Lower leg skin (tissue), 4 donors: ENCODE results near the gene TRAPPC4. TPM values are rescaled to one million over a fixed set of nuclear protein-coding genes. Genes with fewer than 3 reads are reported as not detected.
A peak's percentile ranks its signal among the peaks of the same experiment; 100 is the strongest.
"Not testable (repeated sequence)": the region's sequence is repeated elsewhere in the genome, so short reads cannot be mapped to it uniquely, and the experiment has no call there.

Experiments
- DNase-seq, 2 donors: peaks; one replicate each; pipeline ENCODE4 v3.0.0-alpha.2; 2019; ENCODE audit warnings: low spot score in 2 of 2
- H3K4me3 ChIP-seq: fragments of 200-600 bp; sonication (generic); 2 replicates; pipeline ENCODE4 v1.5.1; 2017; ENCODE audit warnings: mild to moderate bottlenecking, low read depth; ENCODE audit not compliant: poor library complexity, severe bottlenecking
- POLR2A ChIP-seq, 2 donors: fragments of 450-650 bp; IDR thresholded peaks; one replicate each; pipeline ENCODE4 v1.6.1; 2016 to 2017; ENCODE audit warnings: antibody characterized with exemption in 2 of 2, mild to moderate bottlenecking in 1 of 2, moderate library complexity in 1 of 2
- WGBS, 2 donors: methylation state at CpG; one replicate each; pipeline ENCODE4 v1.1.5; 2018; 5-methylcytosine and 5-hydroxymethylcytosine counted together
- intact Hi-C: fragments of 100-400 bp; cut with DNase I; formaldehyde crosslinking; loops from one replicate; pipeline ENCODE4 v1.15.0; 2023; ENCODE audit warnings: low total_unique reads
- total RNA-seq, 4 donors: library from RNA; depleted of rRNA; stranded (reverse); fragments of >200 nt; gene quantifications; one replicate each; pipeline ENCODE4 v1.1.0, GENCODE V29; 2016
- TF ChIP-seq, protein P1 (sequence below), 3 donors: fragments of 450-650 bp; IDR thresholded peaks; one replicate each; pipeline ENCODE4 v1.5.1; 2016; ENCODE audit warnings: antibody characterized with exemption in 3 of 3, mild to moderate bottlenecking in 3 of 3, moderate library complexity in 2 of 3

Gene TRAPPC4
- total RNA-seq, 4 donors from 2014 or later: 40.3 to 53.4 (median 52.2) TPM

DNA sequence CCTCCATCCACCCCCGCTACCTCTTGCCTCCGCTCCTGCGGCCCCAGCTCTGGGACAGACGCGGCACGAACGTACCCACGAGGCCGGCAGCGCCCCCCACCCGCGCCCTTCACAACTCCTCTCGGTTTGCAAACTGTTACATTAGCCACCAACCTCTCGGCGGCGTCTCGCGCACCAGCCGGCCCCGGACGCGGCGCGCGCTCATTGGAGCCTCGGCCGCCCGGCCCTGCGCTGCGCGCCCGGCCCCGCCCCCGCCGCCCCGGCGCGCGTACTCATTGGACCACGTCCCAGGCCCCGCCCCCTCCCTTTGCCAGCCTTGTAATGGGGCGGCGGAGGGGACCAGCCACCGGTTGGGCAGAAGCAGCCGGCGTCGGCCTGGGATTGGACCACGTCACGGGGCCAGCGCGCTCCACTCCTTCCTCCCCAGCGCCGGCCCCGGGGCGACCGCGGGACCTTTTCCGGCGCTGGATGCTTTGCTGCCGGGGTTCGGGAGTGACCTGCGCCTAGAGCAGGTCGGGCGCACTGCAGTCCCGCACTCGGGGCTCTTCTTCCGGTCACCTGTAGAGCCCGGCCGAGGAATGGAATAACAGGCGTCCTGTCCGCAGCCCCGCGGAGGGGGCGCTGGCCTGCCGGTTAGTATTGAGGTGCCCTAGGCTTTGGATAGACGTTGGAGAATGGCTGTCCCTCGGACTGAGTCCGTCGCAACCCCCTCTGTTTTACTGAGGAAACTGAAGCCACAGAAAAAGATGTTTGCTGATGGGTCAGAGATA, 38.6 kb downstream of the TRAPPC4 start, which contains the start of gene HYOU1:
Gene HYOU1, minus strand, starts transcription at position 206 of the 770 bp plus-strand sequence. CDS start 1,045 bp downstream, outside the sequence.
- peak within 1 kb of the TSS; percentile 75 for H3K4me3 ChIP-seq
- no peak for TF ChIP-seq POLR2A (IDR thresholded peaks at IDR 0.05)
- TF ChIP-seq, protein P1, sequence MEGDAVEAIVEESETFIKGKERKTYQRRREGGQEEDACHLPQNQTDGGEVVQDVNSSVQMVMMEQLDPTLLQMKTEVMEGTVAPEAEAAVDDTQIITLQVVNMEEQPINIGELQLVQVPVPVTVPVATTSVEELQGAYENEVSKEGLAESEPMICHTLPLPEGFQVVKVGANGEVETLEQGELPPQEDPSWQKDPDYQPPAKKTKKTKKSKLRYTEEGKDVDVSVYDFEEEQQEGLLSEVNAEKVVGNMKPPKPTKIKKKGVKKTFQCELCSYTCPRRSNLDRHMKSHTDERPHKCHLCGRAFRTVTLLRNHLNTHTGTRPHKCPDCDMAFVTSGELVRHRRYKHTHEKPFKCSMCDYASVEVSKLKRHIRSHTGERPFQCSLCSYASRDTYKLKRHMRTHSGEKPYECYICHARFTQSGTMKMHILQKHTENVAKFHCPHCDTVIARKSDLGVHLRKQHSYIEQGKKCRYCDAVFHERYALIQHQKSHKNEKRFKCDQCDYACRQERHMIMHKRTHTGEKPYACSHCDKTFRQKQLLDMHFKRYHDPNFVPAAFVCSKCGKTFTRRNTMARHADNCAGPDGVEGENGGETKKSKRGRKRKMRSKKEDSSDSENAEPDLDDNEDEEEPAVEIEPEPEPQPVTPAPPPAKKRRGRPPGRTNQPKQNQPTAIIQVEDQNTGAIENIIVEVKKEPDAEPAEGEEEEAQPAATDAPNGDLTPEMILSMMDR (IDR thresholded peaks at IDR 0.05): peak in 1 of 3 donors; percentile 10
- 0% methylated on average over 26 to 46 of the region's 79 CpGs for WGBS, 2 donors
- intact Hi-C loops: no loop called here
- DNase-seq: peak; percentile 96 to 99

DNA sequence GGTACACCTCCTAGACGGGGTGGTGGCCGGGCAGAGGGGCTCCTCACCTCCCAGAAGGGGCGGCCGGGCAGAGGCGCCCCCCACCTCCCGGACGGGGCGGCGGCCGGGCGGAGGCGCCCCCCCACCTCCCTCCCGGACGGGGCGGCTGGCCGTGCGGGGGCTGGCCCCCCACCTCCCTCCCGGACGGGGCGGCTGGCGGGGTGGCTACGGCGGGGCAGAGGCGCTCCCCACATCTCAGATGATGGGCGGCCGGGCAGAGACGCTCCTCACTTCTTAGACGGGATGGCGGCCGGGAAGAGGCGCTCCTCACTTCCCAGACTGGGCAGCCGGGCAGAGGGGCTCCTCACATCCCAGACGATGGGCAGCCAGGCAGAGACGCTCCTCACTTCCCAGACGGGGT, 40.6 kb downstream of the TRAPPC4 start:
- DNase-seq, intact Hi-C loops, H3K4me3 ChIP-seq: not testable (repeated sequence)
- WGBS, 2 donors: 69 to 93% methylated on average over 3 to 23 of the region's 35 CpGs

DNA sequence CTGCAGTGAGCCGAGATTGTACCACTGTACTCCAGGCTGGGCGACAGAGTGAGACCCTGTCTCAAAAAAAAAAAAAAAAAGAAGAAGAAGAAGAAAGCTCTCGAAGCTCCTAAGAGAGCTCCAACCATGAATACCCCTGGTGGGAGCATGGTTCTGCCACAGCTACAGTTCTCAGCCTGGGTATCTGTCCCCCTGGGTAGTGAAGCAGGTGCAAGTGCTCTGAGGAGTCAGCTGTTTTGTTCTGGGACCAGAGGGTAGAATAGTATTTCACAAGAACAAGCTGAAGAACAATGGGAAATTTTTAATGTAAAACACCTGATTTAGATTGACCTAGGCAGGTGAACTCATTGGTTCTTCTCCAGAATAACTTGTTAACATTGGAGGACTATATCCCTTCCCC, 42.7 kb downstream of the TRAPPC4 start:
- no peak overlapping the region for H3K4me3 ChIP-seq
- WGBS, 2 donors: 90 to 95% methylated on average over 3 of the region's 3 CpGs
- DNase-seq: no peak
- TF ChIP-seq, protein P1 (IDR thresholded peaks at IDR 0.05): no peak
- TF ChIP-seq POLR2A (IDR thresholded peaks at IDR 0.05): no peak
- intact Hi-C loops: no loop called here

GRCh38 chr11:119062779-119063178, 44.2 kb downstream of the TRAPPC4 start:
- no peak for DNase-seq
- WGBS, 2 donors: 47 to 71% methylated on average over 5 of the region's 5 CpGs
- H3K4me3 ChIP-seq: no peak overlapping the region
- intact Hi-C loops: no loop called here
- TF ChIP-seq POLR2A (IDR thresholded peaks at IDR 0.05): no peak
- TF ChIP-seq, protein P1 (IDR thresholded peaks at IDR 0.05): no peak

- no peak overlapping the region for H3K4me3 ChIP-seq
- WGBS, 2 donors: 67% methylated on average over 4 of the region's 4 CpGs
- no peak for TF ChIP-seq POLR2A (IDR thresholded peaks at IDR 0.05)
- TF ChIP-seq, protein P1 (IDR thresholded peaks at IDR 0.05): no peak
- intact Hi-C loops: no loop called here
- DNase-seq: no peak
Measured at GRCh38 chr11:119065369-119065768, 46.8 kb downstream of the TRAPPC4 start.

- intact Hi-C loops: no loop called here
- DNase-seq: peak; percentile 98 to 100
- TF ChIP-seq, protein P1 (IDR thresholded peaks at IDR 0.05): no peak
- TF ChIP-seq POLR2A (IDR thresholded peaks at IDR 0.05): peak in 1 of 2 donors; percentile 10
- peak within 1 kb of the TSS; percentile 94 for H3K4me3 ChIP-seq
- WGBS, 2 donors: 0 to 1% methylated on average over 39 to 49 of the region's 49 CpGs
Measured at GRCh38 chr11:119067371-119068222, 49.0 kb downstream of the TRAPPC4 start, which contains the start of gene VPS11. VPS11 (plus strand) TSS chr11:119067818; CDS start chr11:119067824, 6 bp downstream.
